Lung (tissue), 12 donors: Measurements from ENCODE around the gene LRIG1. TPM values are rescaled to one million over a fixed set of nuclear protein-coding genes. Genes with fewer than 3 reads are reported as not detected.

ENCODE experiments used
- ATAC-seq: fragments of 200-7000 bp; cut with Tn5 transposase; one replicate; pipeline ENCODE4 v1.9.1; 2020; ENCODE audit warnings: moderate number of reproducible peaks; ENCODE audit not compliant: insufficient read depth, low FRiP score
- DNase-seq, 3 donors: peaks; one replicate each; pipeline ENCODE4 v3.0.0-alpha.2; 2013 to 2017
- H3K27ac ChIP-seq, 2 donors: one replicate each; pipeline ENCODE4 v1.5.1; 2013; ENCODE audit warnings: mild to moderate bottlenecking in 2 of 2, moderate library complexity in 2 of 2, control low read depth in 1 of 2, inconsistent platforms in 1 of 2, low read depth in 1 of 2, low read length in 1 of 2
- H3K27me3 ChIP-seq, 3 donors: one replicate each; pipeline ENCODE4 v1.5.1; 2013; ENCODE audit warnings: low read length in 2 of 3; ENCODE audit not compliant: control insufficient read depth in 3 of 3, insufficient read depth in 3 of 3
- H3K36me3 ChIP-seq, 4 donors: one replicate each; pipeline ENCODE4 v1.5.1; 2013; ENCODE audit warnings: low read length in 4 of 4, mild to moderate bottlenecking in 1 of 4, moderate library complexity in 1 of 4; ENCODE audit not compliant: control insufficient read depth in 4 of 4, insufficient read depth in 4 of 4
- H3K4me1 ChIP-seq, 5 donors: one replicate each; pipeline ENCODE4 v1.5.1; 2013; ENCODE audit warnings: low read length in 5 of 5, mild to moderate bottlenecking in 2 of 5, moderate library complexity in 1 of 5; ENCODE audit not compliant: control insufficient read depth in 5 of 5, insufficient read depth in 5 of 5
- H3K4me3 ChIP-seq: one replicate; pipeline ENCODE4 v1.5.1; 2013; ENCODE audit warnings: mild to moderate bottlenecking, control low read depth, moderate library complexity
- H3K9ac ChIP-seq, 2 donors: one replicate each; pipeline ENCODE4 v1.5.1; 2013; ENCODE audit warnings: low read length in 2 of 2, control low read depth in 1 of 2; ENCODE audit not compliant: insufficient read depth in 1 of 2
- H3K9me3 ChIP-seq, 4 donors: one replicate each; pipeline ENCODE4 v1.5.1; 2013; ENCODE audit warnings: low read length in 3 of 4, mild to moderate bottlenecking in 1 of 4, moderate library complexity in 1 of 4; ENCODE audit not compliant: control insufficient read depth in 4 of 4, insufficient read depth in 3 of 4
- CTCF ChIP-seq: IDR thresholded peaks from 2 replicates; pipeline ENCODE4 v1.5.1; 2012; ENCODE audit warnings: mild to moderate bottlenecking; ENCODE audit errors: control extremely low read depth, extremely low read depth
- WGBS, 2 donors: extraction: QIAGEN DNeasy Blood & Tissue Kit; methylation state at CpG; one replicate each; pipeline ENCODE4 v1.1.7; 2013; 5-methylcytosine and 5-hydroxymethylcytosine counted together
- polyA plus RNA-seq, 2 donors: library from polyadenylated mRNA; stranded (reverse); fragments of 200-250 nt; gene quantifications; one replicate each; pipeline ENCODE4 v1.2.1, GENCODE V29; 2013
- total RNA-seq, 2 donors: library from RNA; depleted of rRNA in 1 of 2; stranded (reverse); fragments of >200 nt in 1 of 2; gene quantifications; one replicate each; pipeline ENCODE4 v1.2.1, GENCODE V29; 2014 to 2021
- donor health status: control.
- donor health status: control.
- donor health status: Bipolar disorder and iron deficiency.
- donor health status: healthy.
- donor health status: DM: yes; HTN: yes; CAD: no.

The LRIG1 gene
- total and polyA plus RNA-seq, 4 donors, result 21.9 to 97.4 (median 42.2) TPM

GRCh38 chr3:66386925-66387650 is 113.7 kb downstream of the LRIG1 start:
- 88 to 92% methylated on average over 7 of the region's 7 CpGs for WGBS, 2 donors
- H3K9me3 ChIP-seq, result no peaks in the 10 kb centered on the region
- no peak for TF ChIP-seq CTCF
- ATAC-seq (no peak), DNase-seq (no peak)
- no peaks in the 10 kb centered on the region for H3K4me1 ChIP-seq
- H3K4me3 ChIP-seq, result no peak overlapping the region
- no peak overlapping the region for H3K9ac ChIP-seq
- peaks cover 12 to 45% (median 37%) of the 10 kb centered on the region in 4 donors for H3K36me3 ChIP-seq
- H3K27ac ChIP-seq, result no peak overlapping the region
- no peaks in the 10 kb centered on the region for H3K27me3 ChIP-seq

- Histone ChIP-seq H3K4me3 (no peak overlapping the region), H3K27me3 (no peaks in the 10 kb centered on the region), H3K9ac (no peak overlapping the region), H3K27ac (no peak overlapping the region), H3K4me1 (no peaks in the 10 kb centered on the region), H3K9me3 (no peaks in the 10 kb centered on the region), H3K36me3 (peaks cover 15 to 45% (median 42%) of the 10 kb centered on the region in 4 donors)
- WGBS, 2 donors, result 87 to 93% methylated on average over 12 of the region's 12 CpGs
- no peak for ATAC-seq
- TF ChIP-seq CTCF, result no peak
- DNase-seq, result no peak
These were observed 114.6 kb downstream of the LRIG1 start for GRCh38 chr3:66386011-66386924.

GRCh38 chr3:66385066-66385465 is 115.8 kb downstream of the LRIG1 start:
- H3K27me3 ChIP-seq, result no peaks in the 10 kb centered on the region
- no peak overlapping the region for H3K9ac ChIP-seq
- H3K27ac ChIP-seq, result no peak overlapping the region
- no peaks in the 10 kb centered on the region for H3K4me1 ChIP-seq
- ATAC-seq (no peak), DNase-seq (no peak)
- no peaks in the 10 kb centered on the region for H3K9me3 ChIP-seq
- no peak for TF ChIP-seq CTCF
- peaks cover 26 to 55% (median 50%) of the 10 kb centered on the region in 4 donors for H3K36me3 ChIP-seq
- H3K4me3 ChIP-seq, result no peak overlapping the region
